Measurements from ENCODE around the gene PIK3C2G. TPM values are rescaled to one million over a fixed set of nuclear protein-coding genes. Genes with fewer than 3 reads are reported as not detected.

PIK3C2G gene
- total and polyA plus RNA-seq, 2 of the 4 experiments (the other 2 are of a cell fraction): not detected

- no peaks in the 10 kb centered on the region for H3K27me3 ChIP-seq (ENCODE audit: control insufficient read depth, insufficient read depth, low read length)
- H4K91ac ChIP-seq (ENCODE audit: insufficient read depth, low read depth, low read length): no peak overlapping the region
- no peak overlapping the region for H2BK15ac ChIP-seq (ENCODE audit: low read depth, low read length)
- no peak overlapping the region for H2BK5ac ChIP-seq (ENCODE audit: low read depth, low read length, poor library complexity, severe bottlenecking)
- H3K4ac ChIP-seq (ENCODE audit: low read depth, low read length): no peak overlapping the region
- no TSS peak for BruUV-seq (replicated peaks)
- H2BK120ac ChIP-seq (ENCODE audit: low read depth, low read length): no peak overlapping the region
- CTCF ChIA-PET: no interaction called here
- no peaks in the 10 kb centered on the region for H3K79me1 ChIP-seq (ENCODE audit: low read depth in 1 of 2, low read length in 2 of 2)
- no peak overlapping the region for H2AFZ ChIP-seq (replicated peaks; ENCODE audit: low read length, poor library complexity)
- H3K23ac ChIP-seq (ENCODE audit: low read depth, low read length): no peak overlapping the region
- ATAC-seq (ENCODE audit: low read depth) (no peak), DNase-seq (no peak)
- dilution Hi-C loops (cut with HindIII; ENCODE audit: low sequenced_read_pairs, unreplicated experiment) (no loop called here), in situ Hi-C loops (cut with MboI; ENCODE audit: low sequenced_read_pairs) (no loop called here), intact Hi-C loops (cut with micrococcal nuclease) (no loop called here)
- H3K9me3 ChIP-seq (ENCODE audit: control insufficient read depth, insufficient read depth, low read length): peaks cover 7% of the 10 kb centered on the region; the same call in 1 of the 2 replicates
- no peak overlapping the region for H3K4me2 ChIP-seq (ENCODE audit: low read depth, low read length)
- H3K27ac ChIP-seq (ENCODE audit: insufficient read depth, low read length): no peak overlapping the region
- no peak overlapping the region for H3K56ac ChIP-seq (ENCODE audit: extremely low read depth, insufficient read depth, low read length)
- H2BK20ac ChIP-seq (ENCODE audit: low read depth, low read length): no peak overlapping the region
- H4K5ac ChIP-seq (ENCODE audit: low read depth, low read length): no peak overlapping the region
- no peaks in the 10 kb centered on the region for H3K36me3 ChIP-seq (ENCODE audit: control insufficient read depth, insufficient read depth, low read length)
- 87% methylated on average over 3 of the region's 6 CpGs; no CpG with 5 or more reads in 1 of the 2 experiments for WGBS, 2 experiments (ENCODE audit: extremely low coverage in 2 of 2, insufficient read length in 1 of 2)
- H2AK5ac ChIP-seq (ENCODE audit: low read depth, low read length): no peak overlapping the region
- no peak overlapping the region for H2AK9ac ChIP-seq (replicated peaks; ENCODE audit: low read depth, low read length, poor library complexity)
- TF ChIP-seq, protein P1, sequence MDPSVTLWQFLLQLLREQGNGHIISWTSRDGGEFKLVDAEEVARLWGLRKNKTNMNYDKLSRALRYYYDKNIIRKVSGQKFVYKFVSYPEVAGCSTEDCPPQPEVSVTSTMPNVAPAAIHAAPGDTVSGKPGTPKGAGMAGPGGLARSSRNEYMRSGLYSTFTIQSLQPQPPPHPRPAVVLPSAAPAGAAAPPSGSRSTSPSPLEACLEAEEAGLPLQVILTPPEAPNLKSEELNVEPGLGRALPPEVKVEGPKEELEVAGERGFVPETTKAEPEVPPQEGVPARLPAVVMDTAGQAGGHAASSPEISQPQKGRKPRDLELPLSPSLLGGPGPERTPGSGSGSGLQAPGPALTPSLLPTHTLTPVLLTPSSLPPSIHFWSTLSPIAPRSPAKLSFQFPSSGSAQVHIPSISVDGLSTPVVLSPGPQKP (IDR thresholded peaks at IDR 0.05; ENCODE audit: borderline replicate concordance, low read depth, low read length): no peak
- TF ChIP-seq MXI1 (IDR thresholded peaks at IDR 0.05; ENCODE audit: borderline replicate concordance, low read depth, low read length) (no peak), NFE2L2 (IDR thresholded peaks at IDR 0.05; ENCODE audit: low read depth, low read length) (no peak), POLR2A (IDR thresholded peaks at IDR 0.05; ENCODE audit: low read depth, low read length) (no peak), RCOR1 (IDR thresholded peaks at IDR 0.05; ENCODE audit: insufficient replicate concordance, low read length) (no peak), FOS (IDR thresholded peaks at IDR 0.05; ENCODE audit: low read depth, low read length) (no peak)
- H3K4me1 ChIP-seq (ENCODE audit: control insufficient read depth, insufficient read depth, low read length): no peaks in the 10 kb centered on the region
- no peak overlapping the region for H3K9ac ChIP-seq (ENCODE audit: low read depth, low read length)
- no peak overlapping the region for H4K8ac ChIP-seq (ENCODE audit: low read depth in 2 of 2, low read length in 2 of 2)
- H4K20me1 ChIP-seq (ENCODE audit: insufficient read depth, low read length): no peaks in the 10 kb centered on the region
- POLR2A ChIA-PET (ENCODE audit: unreplicated experiment): no interaction called here
- no peak overlapping the region for H3K14ac ChIP-seq (replicated peaks; ENCODE audit: low read depth, low read length)
- H3K9me1 ChIP-seq (ENCODE audit: insufficient read depth, low read length): no peaks in the 10 kb centered on the region
- H3K18ac ChIP-seq (ENCODE audit: low read depth, low read length): no peak overlapping the region
- H3K4me3 ChIP-seq (ENCODE audit: insufficient read depth, low read depth, low read length): no peak overlapping the region
These were observed 260.1 kb downstream of the PIK3C2G start for GRCh38 chr12:18521461-18521860.

All from IMR-90 (cell line).